ENCODE results near the gene RABGAP1L.
"Not testable (repeated sequence)": the region's sequence is repeated elsewhere in the genome, so short reads cannot be mapped to it uniquely, and the experiment has no call there.

RABGAP1L gene

DNA sequence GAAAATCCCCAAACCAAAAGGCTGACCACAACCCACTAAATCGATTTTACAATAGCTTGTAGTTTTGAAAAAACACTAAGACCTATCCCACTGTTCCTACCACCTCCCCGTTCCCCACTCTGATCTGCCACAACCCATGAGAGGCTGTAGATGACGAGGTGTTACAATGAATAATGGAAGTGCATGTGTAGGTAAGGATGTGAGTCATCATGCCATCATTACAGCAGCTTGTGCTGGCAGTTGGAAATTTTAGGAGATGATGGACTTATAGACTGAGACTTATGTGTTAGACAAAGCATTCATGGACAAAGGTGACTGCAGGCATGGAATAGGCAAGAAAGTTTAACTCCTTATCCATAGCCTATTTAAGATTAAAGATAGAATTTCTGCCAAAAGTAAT lies 655.7 kb downstream of the RABGAP1L start:
- Histone ChIP-seq H3K9me3 (ENCODE audit: control insufficient read depth, low read depth, low read length) (no peaks in the 10 kb centered on the region), H3K27ac (ENCODE audit: low read length) (no peak overlapping the region), H3K4me1 (ENCODE audit: control insufficient read depth, low read depth, low read length) (peaks cover 19% of the 10 kb centered on the region), H3K4me3 (ENCODE audit: low read length) (no peak overlapping the region), H3K36me3 (ENCODE audit: control insufficient read depth, low read depth, low read length) (no peaks in the 10 kb centered on the region), H3K27me3 (ENCODE audit: control insufficient read depth, insufficient read depth, low read length) (no peaks in the 10 kb centered on the region), H3K9ac (ENCODE audit: low read length) (no peak overlapping the region)

DNA sequence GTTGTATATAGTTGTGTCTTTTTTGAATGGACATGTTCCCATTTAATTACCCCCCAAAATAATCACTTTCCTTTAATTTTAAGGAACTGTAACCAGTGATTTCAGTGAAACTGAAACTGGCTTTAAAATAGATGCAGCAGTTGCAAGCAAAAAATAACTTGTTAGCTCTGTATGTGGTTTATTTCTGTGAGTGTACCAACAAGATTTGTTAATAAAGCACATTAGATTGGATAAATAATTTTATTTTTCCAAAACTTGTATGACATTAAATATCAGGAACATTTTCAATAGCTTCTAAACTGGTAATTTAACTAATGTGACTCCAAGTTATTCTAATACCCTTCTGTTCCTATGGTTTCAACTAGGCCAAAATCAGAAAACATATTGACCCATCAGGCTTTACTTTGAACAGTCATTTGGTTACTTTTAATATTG lies 656.2 kb downstream of the RABGAP1L start:
- H3K27ac ChIP-seq (ENCODE audit: low read length): no peak overlapping the region
- no peak overlapping the region for H3K9ac ChIP-seq (ENCODE audit: low read length)

DNA sequence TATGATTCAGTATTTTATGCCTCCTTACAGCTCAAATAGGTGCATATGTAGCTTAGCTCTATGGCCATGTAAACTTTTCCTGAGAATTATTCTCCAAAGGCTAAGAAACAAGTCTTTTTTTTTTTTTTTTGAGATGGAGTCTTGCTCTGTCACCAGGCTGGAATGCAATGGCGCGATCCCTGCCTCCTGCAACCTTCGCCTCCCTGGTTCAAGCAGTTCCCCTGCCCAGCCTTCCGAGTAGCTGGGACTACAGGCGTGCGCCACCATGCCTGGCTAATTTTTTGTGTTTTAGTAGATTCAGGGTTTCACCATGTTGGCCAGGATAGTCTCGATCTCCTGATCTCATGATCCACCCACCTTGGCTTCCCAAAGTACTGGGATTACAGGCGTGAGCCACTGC lies 657.3 kb downstream of the RABGAP1L start:
- H3K36me3 ChIP-seq (ENCODE audit: control insufficient read depth, low read depth, low read length); H3K4me3 ChIP-seq (ENCODE audit: low read length); H3K9ac ChIP-seq (ENCODE audit: low read length); H3K27ac ChIP-seq (ENCODE audit: low read length); H3K27me3 ChIP-seq (ENCODE audit: control insufficient read depth, insufficient read depth, low read length); H3K9me3 ChIP-seq (ENCODE audit: control insufficient read depth, low read depth, low read length): not testable (repeated sequence)
- peaks cover 19% of the 10 kb centered on the region for H3K4me1 ChIP-seq (ENCODE audit: control insufficient read depth, low read depth, low read length)

More for the DNA sequence above, 656.2 kb downstream of the RABGAP1L start:
- Histone ChIP-seq H3K36me3 (ENCODE audit: control insufficient read depth, low read depth, low read length) (no peaks in the 10 kb centered on the region), H3K9me3 (ENCODE audit: control insufficient read depth, low read depth, low read length) (no peaks in the 10 kb centered on the region), H3K4me3 (ENCODE audit: low read length) (no peak overlapping the region), H3K27me3 (ENCODE audit: control insufficient read depth, insufficient read depth, low read length) (no peaks in the 10 kb centered on the region), H3K4me1 (ENCODE audit: control insufficient read depth, low read depth, low read length) (peaks cover 19% of the 10 kb centered on the region)

DNA sequence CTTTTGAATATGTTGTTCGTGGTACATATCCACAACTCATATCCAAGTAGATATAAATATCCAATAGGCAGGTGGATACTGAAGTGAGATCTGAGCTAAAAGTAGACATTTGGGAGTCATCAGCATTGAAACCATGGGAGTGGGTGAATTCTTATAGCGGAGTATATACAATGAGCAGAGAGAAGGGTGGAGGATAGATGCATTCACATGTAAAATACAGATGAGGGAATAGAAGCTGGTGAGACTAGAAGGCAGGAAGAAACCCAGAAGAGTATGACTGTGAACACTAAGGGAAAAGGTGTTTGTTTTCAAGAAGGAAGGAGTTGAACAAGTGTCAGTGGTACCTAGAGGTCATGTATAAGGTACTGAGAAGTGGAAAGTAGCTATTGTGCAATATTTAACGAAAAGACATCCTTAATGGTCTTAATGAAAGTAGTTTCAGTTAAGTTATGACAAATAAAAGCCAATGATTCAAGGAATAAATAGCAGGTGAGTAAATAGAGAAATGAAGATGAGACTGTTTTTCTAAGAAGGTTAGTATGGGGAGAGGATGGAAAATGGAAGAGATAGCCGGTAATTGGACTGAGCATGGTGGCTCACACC lies 658.8 kb downstream of the RABGAP1L start:
- H3K9me3 ChIP-seq (ENCODE audit: control insufficient read depth, low read depth, low read length): no peaks in the 10 kb centered on the region
- no peak overlapping the region for H3K27ac ChIP-seq (ENCODE audit: low read length)
- no peaks in the 10 kb centered on the region for H3K27me3 ChIP-seq (ENCODE audit: control insufficient read depth, insufficient read depth, low read length)
- no peaks in the 10 kb centered on the region for H3K36me3 ChIP-seq (ENCODE audit: control insufficient read depth, low read depth, low read length)
- no peak overlapping the region for H3K4me3 ChIP-seq (ENCODE audit: low read length)
- H3K9ac ChIP-seq (ENCODE audit: low read length): no peak overlapping the region
- H3K4me1 ChIP-seq (ENCODE audit: control insufficient read depth, low read depth, low read length): peaks cover 10% of the 10 kb centered on the region

DNA sequence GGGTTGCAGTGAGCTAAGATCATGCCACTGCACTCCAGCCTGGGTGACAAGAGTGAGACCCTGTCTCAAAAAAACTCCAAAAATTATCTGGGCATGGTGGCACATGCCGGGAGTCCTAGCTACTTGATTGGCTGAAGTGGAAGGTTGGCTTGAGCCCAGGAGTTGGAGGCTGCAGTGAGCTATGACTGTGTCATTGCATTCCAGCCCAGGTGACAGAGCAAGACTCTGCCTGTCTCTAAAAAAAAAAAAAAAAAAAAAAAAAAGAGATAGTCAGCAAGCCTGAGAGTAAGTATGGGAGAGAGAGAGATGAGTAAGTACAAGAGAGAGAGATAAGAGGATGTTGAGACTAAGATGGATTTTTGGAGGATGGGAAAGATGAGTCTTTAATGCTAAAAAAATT lies 659.6 kb downstream of the RABGAP1L start:
- no peak overlapping the region for H3K27ac ChIP-seq (ENCODE audit: low read length)
- H3K9me3 ChIP-seq (ENCODE audit: control insufficient read depth, low read depth, low read length): no peaks in the 10 kb centered on the region
- no peak overlapping the region for H3K9ac ChIP-seq (ENCODE audit: low read length)
- H3K27me3 ChIP-seq (ENCODE audit: control insufficient read depth, insufficient read depth, low read length): no peaks in the 10 kb centered on the region
- no peaks in the 10 kb centered on the region for H3K36me3 ChIP-seq (ENCODE audit: control insufficient read depth, low read depth, low read length)
- H3K4me1 ChIP-seq (ENCODE audit: control insufficient read depth, low read depth, low read length): peaks cover 10% of the 10 kb centered on the region
- H3K4me3 ChIP-seq (ENCODE audit: low read length): no peak overlapping the region

DNA sequence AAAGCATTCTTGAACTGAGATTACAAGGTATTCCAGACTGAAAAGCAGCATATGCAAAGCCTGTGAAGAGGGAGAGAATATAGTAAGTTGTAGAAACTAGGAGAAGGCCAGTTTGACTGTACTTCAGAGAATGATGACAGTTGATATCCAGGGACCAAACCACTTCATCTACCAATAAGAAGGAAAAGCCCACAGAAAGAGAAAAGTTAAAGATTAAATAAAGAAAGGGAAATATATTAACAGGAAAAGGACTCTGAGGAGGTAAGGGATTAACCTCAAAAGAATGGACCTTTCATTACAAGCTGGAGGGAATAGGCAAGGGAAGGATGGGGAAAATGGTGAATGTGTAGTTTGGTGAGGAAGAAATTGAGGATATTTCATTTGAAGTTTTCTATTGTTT lies 660.3 kb downstream of the RABGAP1L start:
- no peak overlapping the region for H3K9ac ChIP-seq (ENCODE audit: low read length)
- no peak overlapping the region for H3K27ac ChIP-seq (ENCODE audit: low read length)
- no peaks in the 10 kb centered on the region for H3K9me3 ChIP-seq (ENCODE audit: control insufficient read depth, low read depth, low read length)
- no peaks in the 10 kb centered on the region for H3K27me3 ChIP-seq (ENCODE audit: control insufficient read depth, insufficient read depth, low read length)
- H3K36me3 ChIP-seq (ENCODE audit: control insufficient read depth, low read depth, low read length): no peaks in the 10 kb centered on the region
- H3K4me3 ChIP-seq (ENCODE audit: low read length): no peak overlapping the region
- H3K4me1 ChIP-seq (ENCODE audit: control insufficient read depth, low read depth, low read length): peaks cover 10% of the 10 kb centered on the region

DNA sequence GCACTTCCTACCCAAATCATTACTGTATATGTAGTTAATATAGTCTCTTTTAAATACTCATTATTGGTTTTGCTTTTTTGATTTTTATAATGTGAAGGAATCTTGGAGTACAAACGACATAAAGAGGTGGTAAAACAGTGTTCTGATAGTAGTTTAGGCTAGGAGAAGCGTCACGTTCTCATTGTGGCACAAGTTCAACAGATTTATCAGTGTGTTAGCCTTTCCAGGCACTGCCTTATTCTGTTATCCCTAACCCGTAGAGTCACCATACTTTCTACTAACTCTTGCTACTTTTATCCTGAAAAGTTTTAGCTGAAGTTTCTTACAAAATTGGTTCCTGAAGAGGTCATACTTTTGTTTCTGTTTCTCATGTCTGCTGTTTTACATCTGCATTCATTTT lies 665.8 kb downstream of the RABGAP1L start:
- H3K9me3 ChIP-seq (ENCODE audit: control insufficient read depth, low read depth, low read length): no peaks in the 10 kb centered on the region
- H3K9ac ChIP-seq (ENCODE audit: low read length): no peak overlapping the region
- no peak overlapping the region for H3K4me3 ChIP-seq (ENCODE audit: low read length)
- no peaks in the 10 kb centered on the region for H3K36me3 ChIP-seq (ENCODE audit: control insufficient read depth, low read depth, low read length)
- no peaks in the 10 kb centered on the region for H3K27me3 ChIP-seq (ENCODE audit: control insufficient read depth, insufficient read depth, low read length)
- H3K4me1 ChIP-seq (ENCODE audit: control insufficient read depth, low read depth, low read length): no peaks in the 10 kb centered on the region
- H3K27ac ChIP-seq (ENCODE audit: low read length): no peak overlapping the region

DNA sequence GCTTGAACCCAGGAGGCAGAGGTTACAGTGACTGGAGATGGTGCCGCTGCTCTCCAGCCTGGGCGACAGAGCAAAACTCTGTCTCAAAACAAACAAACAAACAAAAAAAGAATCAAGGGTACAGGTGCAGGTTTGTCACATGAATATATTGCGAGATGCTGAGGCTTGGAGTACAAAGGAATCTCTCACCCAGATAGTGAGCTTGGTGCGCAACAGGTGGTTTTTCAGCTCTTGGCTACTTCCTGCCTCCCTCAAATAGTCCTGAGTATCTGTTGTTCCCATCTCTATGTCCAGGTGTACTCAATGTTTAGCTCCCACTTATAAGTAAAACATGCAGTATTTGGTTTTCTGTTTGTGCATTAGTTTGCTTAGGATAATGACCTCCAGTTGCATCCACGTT lies 666.5 kb downstream of the RABGAP1L start:
- H3K36me3 ChIP-seq (ENCODE audit: control insufficient read depth, low read depth, low read length): no peaks in the 10 kb centered on the region
- H3K4me1 ChIP-seq (ENCODE audit: control insufficient read depth, low read depth, low read length): no peaks in the 10 kb centered on the region
- H3K4me3 ChIP-seq (ENCODE audit: low read length): no peak overlapping the region
- H3K27me3 ChIP-seq (ENCODE audit: control insufficient read depth, insufficient read depth, low read length): no peaks in the 10 kb centered on the region
- no peak overlapping the region for H3K9ac ChIP-seq (ENCODE audit: low read length)
- H3K9me3 ChIP-seq (ENCODE audit: control insufficient read depth, low read depth, low read length): no peaks in the 10 kb centered on the region
- no peak overlapping the region for H3K27ac ChIP-seq (ENCODE audit: low read length)

DNA sequence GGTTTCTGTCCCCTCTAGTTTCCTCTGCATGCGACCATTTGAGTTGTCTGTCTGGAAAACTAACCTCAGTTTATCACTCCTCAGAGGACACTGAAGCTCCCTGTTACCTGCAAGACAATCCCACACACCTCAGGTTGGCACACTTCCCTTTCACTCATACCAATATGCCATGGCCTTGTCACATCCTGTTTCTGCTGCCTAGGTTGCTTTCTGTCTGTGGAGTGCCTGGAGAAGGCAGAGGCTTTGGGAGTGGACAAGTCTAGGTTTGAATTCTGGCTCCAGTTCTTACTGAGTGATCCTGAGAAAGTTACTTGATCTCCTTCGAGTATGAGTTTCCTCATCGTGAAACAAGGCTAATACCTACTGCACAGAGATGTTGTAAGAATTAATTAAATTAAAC lies 668.9 kb downstream of the RABGAP1L start:
- no peak overlapping the region for H3K9ac ChIP-seq (ENCODE audit: low read length)
- H3K4me1 ChIP-seq (ENCODE audit: control insufficient read depth, low read depth, low read length): no peaks in the 10 kb centered on the region
- H3K4me3 ChIP-seq (ENCODE audit: low read length): no peak overlapping the region

DNA sequence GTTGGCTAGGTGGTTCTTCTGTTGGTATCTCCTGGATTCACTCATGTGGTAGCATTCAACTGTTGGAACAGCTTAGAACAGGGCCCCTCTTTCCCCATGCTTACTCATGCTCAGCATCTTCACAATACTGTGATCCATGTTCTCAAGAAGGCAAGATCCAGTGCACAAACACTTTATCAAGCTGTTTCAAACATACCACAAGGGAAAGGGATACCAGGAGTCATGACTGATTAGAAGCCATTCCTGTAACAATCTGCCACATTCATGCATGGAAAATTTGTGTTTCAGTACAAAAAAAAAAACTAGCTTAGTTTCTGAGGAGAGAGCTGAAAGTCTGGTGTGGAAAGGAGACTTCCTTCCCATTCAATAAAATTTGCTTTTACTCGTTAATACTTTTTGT lies 670.7 kb downstream of the RABGAP1L start:
- H3K9me3 ChIP-seq (ENCODE audit: control insufficient read depth, low read depth, low read length): no peaks in the 10 kb centered on the region
- no peak overlapping the region for H3K27ac ChIP-seq (ENCODE audit: low read length)
- H3K9ac ChIP-seq (ENCODE audit: low read length): no peak overlapping the region
- H3K4me1 ChIP-seq (ENCODE audit: control insufficient read depth, low read depth, low read length): no peaks in the 10 kb centered on the region
- no peaks in the 10 kb centered on the region for H3K36me3 ChIP-seq (ENCODE audit: control insufficient read depth, low read depth, low read length)
- H3K4me3 ChIP-seq (ENCODE audit: low read length): no peak overlapping the region
- no peaks in the 10 kb centered on the region for H3K27me3 ChIP-seq (ENCODE audit: control insufficient read depth, insufficient read depth, low read length)

More for the DNA sequence above, 668.9 kb downstream of the RABGAP1L start:
- Histone ChIP-seq H3K36me3 (ENCODE audit: control insufficient read depth, low read depth, low read length) (no peaks in the 10 kb centered on the region), H3K27ac (ENCODE audit: low read length) (no peak overlapping the region), H3K9me3 (ENCODE audit: control insufficient read depth, low read depth, low read length) (no peaks in the 10 kb centered on the region), H3K27me3 (ENCODE audit: control insufficient read depth, insufficient read depth, low read length) (no peaks in the 10 kb centered on the region)

DNA sequence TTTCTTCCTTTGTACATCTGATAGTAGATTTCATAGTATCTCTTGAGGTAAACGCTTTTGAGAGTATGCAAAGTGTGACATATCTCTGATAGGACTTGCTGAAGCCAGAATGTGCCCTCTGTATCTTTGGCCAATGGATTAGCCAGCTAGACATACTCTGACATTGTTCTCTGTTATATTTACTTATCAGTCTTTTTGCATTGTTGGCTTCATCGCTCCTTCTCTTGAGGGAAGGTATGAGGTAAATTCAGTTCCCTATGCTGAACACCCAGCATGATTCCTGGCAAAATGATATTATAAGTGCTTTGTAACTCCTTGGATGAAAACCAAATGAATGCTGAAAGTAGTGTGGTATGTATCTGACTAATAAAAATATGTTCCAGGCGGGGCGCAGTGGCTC lies 677.2 kb downstream of the RABGAP1L start:
- Histone ChIP-seq H3K4me1 (ENCODE audit: control insufficient read depth, low read depth, low read length) (no peaks in the 10 kb centered on the region), H3K9ac (ENCODE audit: low read length) (no peak overlapping the region), H3K27ac (ENCODE audit: low read length) (no peak overlapping the region), H3K9me3 (ENCODE audit: control insufficient read depth, low read depth, low read length) (no peaks in the 10 kb centered on the region), H3K27me3 (ENCODE audit: control insufficient read depth, insufficient read depth, low read length) (no peaks in the 10 kb centered on the region), H3K36me3 (ENCODE audit: control insufficient read depth, low read depth, low read length) (no peaks in the 10 kb centered on the region), H3K4me3 (ENCODE audit: low read length) (no peak overlapping the region)

DNA sequence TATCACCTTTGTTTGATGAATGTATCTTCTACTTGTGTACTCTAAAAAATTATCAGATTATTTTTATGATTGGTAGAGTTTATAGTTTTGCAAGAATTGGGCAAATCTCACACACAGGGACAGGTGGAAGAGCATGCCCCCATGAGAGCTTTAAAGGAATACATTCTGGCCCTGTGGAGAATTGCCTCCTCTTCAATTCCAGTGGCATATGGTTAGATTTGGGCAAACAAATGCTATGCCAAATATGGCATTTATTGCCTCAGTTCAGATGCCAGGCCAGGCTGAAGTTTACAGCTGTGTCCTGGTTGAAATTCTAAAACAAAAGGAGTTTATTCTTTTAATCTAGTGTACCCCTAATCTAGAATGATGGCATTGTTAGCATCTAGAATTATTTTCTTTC lies 678.1 kb downstream of the RABGAP1L start:
- H3K4me1 ChIP-seq (ENCODE audit: control insufficient read depth, low read depth, low read length): no peaks in the 10 kb centered on the region
- no peaks in the 10 kb centered on the region for H3K27me3 ChIP-seq (ENCODE audit: control insufficient read depth, insufficient read depth, low read length)
- H3K4me3 ChIP-seq (ENCODE audit: low read length): no peak overlapping the region
- H3K9me3 ChIP-seq (ENCODE audit: control insufficient read depth, low read depth, low read length): no peaks in the 10 kb centered on the region
- no peaks in the 10 kb centered on the region for H3K36me3 ChIP-seq (ENCODE audit: control insufficient read depth, low read depth, low read length)
- H3K9ac ChIP-seq (ENCODE audit: low read length): no peak overlapping the region
- H3K27ac ChIP-seq (ENCODE audit: low read length): no peak overlapping the region

Measured in iPS-18a (cell line).